Right kidney (tissue), 1 donor: ENCODE measurements around the gene CALB2.

Experiments used
- DNase-seq: peaks from one replicate; pipeline ENCODE4 v3.0.0-alpha.2; 2016

The CALB2 gene

DNA sequence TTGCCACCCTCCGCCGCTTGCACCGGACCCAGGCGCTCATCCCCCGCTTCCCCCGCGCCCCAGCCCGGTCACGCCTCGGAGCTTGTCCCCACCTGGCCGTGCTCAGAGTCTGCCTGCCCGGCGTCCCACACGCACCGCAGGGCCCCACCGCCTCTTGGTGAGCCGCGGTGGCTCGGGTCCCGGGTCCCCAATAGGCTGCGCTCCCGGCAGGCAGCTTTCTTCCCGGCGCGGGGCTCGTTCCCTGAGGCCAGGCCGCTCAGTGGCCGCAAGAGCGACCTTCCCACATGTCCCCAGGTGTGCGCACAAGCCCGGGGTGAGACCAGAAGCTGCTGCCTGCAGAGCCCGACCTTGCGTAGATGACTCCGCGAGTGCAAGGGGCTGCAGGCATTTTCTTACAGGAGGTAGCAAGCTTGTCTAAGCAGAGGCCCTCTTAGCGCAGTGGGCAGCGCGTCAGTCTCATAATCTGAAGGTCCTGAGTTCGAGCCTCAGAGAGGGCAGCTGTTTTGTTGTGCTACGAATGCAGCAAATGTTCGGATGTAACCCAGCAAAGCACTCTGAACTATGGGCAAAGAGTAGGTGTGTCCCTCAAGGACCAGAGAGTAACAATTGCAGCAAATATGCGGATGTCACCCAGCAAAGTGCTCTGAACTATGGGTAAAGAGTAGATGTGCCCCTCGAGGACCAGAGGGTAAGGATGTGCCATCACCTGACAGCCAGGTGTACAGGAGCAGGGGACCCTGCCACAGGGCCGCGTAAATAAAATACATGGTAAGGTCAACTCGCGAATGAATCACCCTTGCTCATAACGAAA, 67.8 kb downstream of the CALB2 start:
- DNase-seq = peak; percentile 61

- no peak for DNase-seq
These were observed 68.5 kb downstream of the CALB2 start for GRCh38 chr16:71426880-71427615.

- no peak for DNase-seq
These were observed 69.9 kb downstream of the CALB2 start for GRCh38 chr16:71428385-71428784.

- no peak for DNase-seq
These were observed 70.4 kb downstream of the CALB2 start for GRCh38 chr16:71428883-71429282.

DNA sequence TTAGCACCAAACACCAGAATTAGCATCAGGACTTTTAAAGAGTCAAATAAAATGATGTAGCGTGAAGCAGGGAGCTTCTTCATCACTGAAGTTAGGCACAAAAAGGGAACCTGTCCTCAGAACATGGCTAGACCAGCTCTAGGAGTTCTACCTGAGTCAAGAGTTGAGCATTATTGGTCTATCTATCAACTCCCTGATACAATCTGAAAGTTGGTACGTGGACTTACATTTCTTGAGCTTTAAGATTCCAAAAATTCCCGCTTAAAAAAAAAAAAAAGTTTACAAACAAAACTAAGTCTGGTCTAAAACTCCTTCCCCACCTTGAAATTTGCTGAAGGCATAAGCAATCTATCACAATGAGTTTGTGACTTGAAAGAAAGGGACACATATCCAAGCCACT, 71.1 kb downstream of the CALB2 start:
- DNase-seq = no peak

DNA sequence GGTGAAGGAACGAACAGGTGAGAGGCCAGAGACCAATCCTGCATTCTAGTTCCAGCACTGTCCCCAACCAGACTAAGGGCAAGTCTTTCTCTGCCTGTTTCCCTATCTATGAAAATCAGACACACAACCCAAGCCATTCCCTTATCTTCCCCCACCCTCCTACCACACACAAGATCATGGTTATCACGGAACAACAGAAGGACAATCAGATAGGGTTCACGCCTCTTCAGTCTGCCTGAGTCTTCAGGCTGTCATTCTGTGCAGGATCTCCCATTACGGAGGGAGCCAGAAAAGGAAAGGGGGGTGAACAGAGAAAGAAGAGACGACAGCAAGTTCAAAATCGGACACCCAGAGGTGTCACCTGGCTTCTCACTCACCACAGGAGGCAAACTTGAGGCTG, 72.2 kb downstream of the CALB2 start:
- no peak for DNase-seq

DNA sequence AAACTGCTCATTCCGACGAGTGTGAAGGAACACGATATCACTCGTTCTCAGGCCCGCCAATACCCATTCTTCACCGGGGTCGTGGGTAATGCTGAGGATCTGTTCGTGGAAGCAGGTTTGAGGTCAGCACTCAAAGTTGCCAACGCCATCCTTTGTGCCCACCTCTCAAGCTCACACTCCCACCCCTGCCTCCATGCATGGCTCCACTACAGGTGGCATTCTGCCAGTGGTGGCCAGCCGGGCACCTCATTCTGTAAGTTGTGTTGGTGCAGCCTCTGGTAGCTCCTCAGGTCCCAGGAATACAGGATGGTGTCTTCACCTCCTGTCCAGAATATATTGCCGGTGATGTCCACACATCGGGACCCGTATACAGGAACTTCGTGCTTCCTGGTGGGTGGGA, 72.7 kb downstream of the CALB2 start:
- no peak for DNase-seq

DNA sequence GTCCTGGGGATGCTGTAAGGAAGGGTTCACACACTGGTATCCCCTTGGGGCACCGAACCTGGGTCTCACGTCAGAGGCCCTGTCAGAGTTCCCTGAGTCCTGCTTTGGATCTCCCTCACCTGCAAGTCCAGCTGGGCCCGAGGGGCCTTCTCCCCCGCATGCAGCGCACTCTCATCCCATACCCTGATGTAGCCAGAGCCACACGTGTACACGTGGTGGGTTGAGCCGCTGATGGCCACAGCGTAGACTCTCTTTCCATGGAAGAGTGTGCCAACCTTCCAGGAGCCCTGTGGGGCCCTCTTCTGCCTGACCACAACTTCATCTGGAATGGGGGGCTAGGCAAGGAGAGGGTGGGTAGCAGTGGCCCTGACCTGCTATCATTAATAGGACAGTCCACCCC, 73.5 kb downstream of the CALB2 start:
- DNase-seq = no peak

GRCh38 chr16:71432906-71433305, 74.4 kb downstream of the CALB2 start:
- no peak for DNase-seq

DNA sequence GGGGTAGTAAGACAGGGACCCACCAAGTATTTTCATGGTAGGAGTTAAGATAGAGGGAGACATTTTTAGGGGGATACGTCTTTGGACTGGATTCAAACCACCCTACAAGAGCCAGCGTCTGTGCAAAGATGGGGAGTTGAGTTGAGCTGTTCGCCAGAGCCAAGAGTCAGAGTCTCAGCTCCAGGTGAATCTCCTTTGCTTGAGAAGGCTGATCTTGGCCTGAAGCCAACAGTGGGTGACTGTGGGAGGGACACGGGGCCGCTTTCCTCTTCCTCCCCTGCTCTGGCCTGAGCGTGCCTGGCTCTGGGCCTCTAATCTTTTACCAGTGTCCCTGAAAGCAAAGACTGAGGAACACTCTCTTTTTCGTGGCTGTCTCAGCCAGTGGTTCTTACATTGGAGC, 78.0 kb downstream of the CALB2 start:
- no peak for DNase-seq

GRCh38 chr16:71439523-71439922, 81.0 kb downstream of the CALB2 start:
- no peak for DNase-seq
